OCI-LY3 (cell line): ENCODE data around the gene HELZ2.
A peak's percentile ranks its signal among the peaks of the same experiment; 100 is the strongest.

Source experiments
- H2AFZ ChIP-seq: fragments of 200-600, 300-600 bp; shearing (Covaris generic); 2 replicates; pipeline ENCODE4 v1.6.0; 2014; ENCODE audit warnings: antibody characterized with exemption, low read depth, low read length
- H3K27ac ChIP-seq: fragments of 200-600, 300-600 bp; sonication (generic); 2 replicates; pipeline ENCODE4 v1.5.1; 2014; ENCODE audit warnings: mild to moderate bottlenecking, low read length, moderate library complexity, mixed read lengths
- H3K27me3 ChIP-seq: fragments of 200-600, 300-600 bp; sonication (generic); 2 replicates; pipeline ENCODE4 v1.6.1; 2014; ENCODE audit warnings: low read depth, low read length, mixed read lengths
- H3K36me3 ChIP-seq: fragments of 200-600, 300-600 bp; sonication (generic); replicated peaks from 2 replicates; pipeline ENCODE3; 2014; ENCODE audit warnings: low read depth, low read length, mixed read lengths
- H3K4me1 ChIP-seq: fragments of 300-600, 200-600 bp; sonication (generic); 2 replicates; pipeline ENCODE4 v1.6.1; 2014; ENCODE audit warnings: low read length, mixed read lengths
- H3K4me2 ChIP-seq: fragments of 200-600, 300-600 bp; sonication (generic); 2 replicates; pipeline ENCODE4 v1.6.1; 2014; ENCODE audit warnings: low read length, mixed read lengths
- H3K4me3 ChIP-seq: fragments of 300-600, 200-600 bp; sonication (generic); 2 replicates; pipeline ENCODE4 v1.5.1; 2014; ENCODE audit warnings: antibody characterized with exemption, mild to moderate bottlenecking, low read length, moderate library complexity
- H3K79me2 ChIP-seq: fragments of 300-600, 200-600 bp; shearing (Covaris generic); 2 replicates; pipeline ENCODE4 v1.6.1; 2014; ENCODE audit warnings: mild to moderate bottlenecking, low read length, mixed read lengths
- H3K9ac ChIP-seq: fragments of 300-600, 200-600 bp; shearing (Covaris generic); 2 replicates; pipeline ENCODE4 v1.6.0; 2014; ENCODE audit warnings: mild to moderate bottlenecking, low read length, moderate library complexity
- H3K9me3 ChIP-seq: fragments of 200-600, 300-600 bp; shearing (Covaris generic); 2 replicates; pipeline ENCODE4 v1.6.1; 2014; ENCODE audit warnings: low read length, mixed read lengths; ENCODE audit not compliant: insufficient read depth
- H4K20me1 ChIP-seq: fragments of 200-600, 300-600 bp; sonication (generic); 2 replicates; pipeline ENCODE4 v1.6.1; 2016; ENCODE audit warnings: low read length, mixed read lengths; ENCODE audit not compliant: insufficient read depth
- CTCF ChIP-seq: fragments of 200-600, 300-600 bp; sonication (generic); IDR thresholded peaks from 2 replicates; pipeline ENCODE4 v1.5.1; 2014; ENCODE audit warnings: antibody characterized with exemption, low read length, low read depth
- EZH2phosphoT487 ChIP-seq: fragments of 200-600 bp; shearing (Covaris generic); IDR thresholded peaks from 2 replicates; pipeline ENCODE4 v1.6.1; 2018; ENCODE audit warnings: antibody characterized with exemption, mixed run types, low read depth

HELZ2 gene

GRCh38 chr20:63536241-63536977 lies 37.6 kb downstream of the HELZ2 start:
- peak overlapping the region; percentile 84 for H3K4me3 ChIP-seq
- peak overlapping the region; percentile 90 for H3K4me2 ChIP-seq
- no peak overlapping the region for H3K27ac ChIP-seq
- peaks cover 17% of the 10 kb centered on the region for H3K4me1 ChIP-seq
- no peaks in the 10 kb centered on the region for H3K36me3 ChIP-seq
- no peaks in the 10 kb centered on the region for H3K9me3 ChIP-seq
- no peaks in the 10 kb centered on the region for H4K20me1 ChIP-seq
- no peak overlapping the region for H2AFZ ChIP-seq
- TF ChIP-seq EZH2phosphoT487 = no peak
- TF ChIP-seq CTCF = no peak
- no peaks in the 10 kb centered on the region for H3K79me2 ChIP-seq
- peaks cover 5% of the 10 kb centered on the region; the same call in 1 of the 2 replicates for H3K27me3 ChIP-seq
- peak overlapping the region; percentile 81; the same call in 1 of the 2 replicates for H3K9ac ChIP-seq

GRCh38 chr20:63534831-63535651 lies 39.0 kb downstream of the HELZ2 start:
- peaks cover 17% of the 10 kb centered on the region for H3K4me1 ChIP-seq
- H3K4me2 ChIP-seq = no peak overlapping the region
- H3K9ac ChIP-seq = no peak overlapping the region
- no peak for TF ChIP-seq CTCF
- no peak for TF ChIP-seq EZH2phosphoT487
- no peak overlapping the region for H2AFZ ChIP-seq
- no peak overlapping the region for H3K4me3 ChIP-seq
- H3K9me3 ChIP-seq = no peaks in the 10 kb centered on the region
- no peaks in the 10 kb centered on the region for H3K79me2 ChIP-seq
- no peaks in the 10 kb centered on the region for H4K20me1 ChIP-seq
- no peaks in the 10 kb centered on the region for H3K36me3 ChIP-seq
- peaks cover 5% of the 10 kb centered on the region; the same call in 1 of the 2 replicates for H3K27me3 ChIP-seq
- no peak overlapping the region for H3K27ac ChIP-seq

- Histone ChIP-seq H3K9ac (no peak overlapping the region), H3K4me2 (no peak overlapping the region), H3K4me1 (peaks cover 17% of the 10 kb centered on the region), H3K27ac (no peak overlapping the region), H4K20me1 (no peaks in the 10 kb centered on the region), H3K27me3 (peaks cover 5% of the 10 kb centered on the region), H3K79me2 (no peaks in the 10 kb centered on the region), H3K4me3 (no peak overlapping the region), H3K36me3 (no peaks in the 10 kb centered on the region), H2AFZ (no peak overlapping the region), H3K9me3 (no peaks in the 10 kb centered on the region)
- TF ChIP-seq CTCF = no peak
- TF ChIP-seq EZH2phosphoT487 = no peak
These were observed 39.6 kb downstream of the HELZ2 start for GRCh38 chr20:63534427-63534830.

- H2AFZ ChIP-seq = no peak overlapping the region
- H3K4me1 ChIP-seq = peaks cover 22% of the 10 kb centered on the region
- H4K20me1 ChIP-seq = no peaks in the 10 kb centered on the region
- no peak overlapping the region for H3K27ac ChIP-seq
- TF ChIP-seq CTCF (no peak), EZH2phosphoT487 (no peak)
- no peaks in the 10 kb centered on the region for H3K36me3 ChIP-seq
- no peak overlapping the region for H3K4me3 ChIP-seq
- peaks cover 8% of the 10 kb centered on the region for H3K27me3 ChIP-seq
- H3K4me2 ChIP-seq = no peak overlapping the region
- H3K9ac ChIP-seq = no peak overlapping the region
- no peaks in the 10 kb centered on the region for H3K79me2 ChIP-seq
- H3K9me3 ChIP-seq = no peaks in the 10 kb centered on the region
These were observed 40.1 kb downstream of the HELZ2 start for GRCh38 chr20:63533871-63534393.
